PC-3 (cell line): ENCODE results near the gene ATP5PD. TPM values are rescaled to one million over a fixed set of nuclear protein-coding genes. Genes with fewer than 3 reads are reported as not detected.

Source experiments
- ATAC-seq: fragments of 200-7000 bp; cut with Tn5 transposase; 2 replicates; pipeline ENCODE4 v1.9.1; 2020; ENCODE audit warnings: mild to moderate bottlenecking, moderate library complexity
- BruUV-seq: library from RNA; stranded (reverse); fragments of 400-500 nt; replicated peaks from 2 replicates; lab custom pipeline; 2021; lab: Mats Ljungman, UMichigan
- CTCF ChIA-PET: fragments of 300-600 bp; sonication (Branson Sonifier 250); formaldehyde crosslinking; loops from one replicate; lab custom pipeline; 2022; ENCODE audit warnings: antibody characterized with exemption; lab: Charles Lee
- POLR2A ChIA-PET: fragments of 300-600 bp; sonication (Branson Sonifier 250); formaldehyde crosslinking; loops from one replicate; lab custom pipeline; 2022; ENCODE audit warnings: antibody characterized with exemption; ENCODE audit not compliant: unreplicated experiment; lab: Charles Lee
- DNase-seq: peaks from one replicate; pipeline ENCODE4 v3.0.0-alpha.2; 2015
- H2AFZ ChIP-seq: fragments of 300-600 bp; sonication (generic); 2 replicates; pipeline ENCODE4 v1.6.0; 2016; ENCODE audit warnings: antibody characterized with exemption, low read length
- H3F3A ChIP-seq: fragments of 300-600 bp; sonication (generic); one replicate; pipeline ENCODE4 v1.6.0; 2017; ENCODE audit warnings: antibody characterized with exemption, low read length, control low read depth, mild to moderate bottlenecking; ENCODE audit not compliant: unreplicated experiment
- H3K27ac ChIP-seq: fragments of 300-600 bp; sonication (generic); 2 replicates; pipeline ENCODE4 v1.5.1; 2016; ENCODE audit warnings: mild to moderate bottlenecking, low read length
- H3K27me3 ChIP-seq: fragments of 300-600 bp; sonication (generic); 2 replicates; pipeline ENCODE4 v1.6.1; 2016; ENCODE audit warnings: low read length, mixed read lengths
- H3K36me3 ChIP-seq: fragments of 300-600 bp; sonication (generic); 2 replicates; pipeline ENCODE4 v1.6.1; 2016; ENCODE audit warnings: low read depth, mixed run types, low read length, mixed read lengths
- H3K4me1 ChIP-seq: fragments of 300-600 bp; sonication (generic); 2 replicates; pipeline ENCODE4 v1.5.1; 2016; ENCODE audit warnings: low read length; ENCODE audit not compliant: insufficient read depth
- H3K4me2 ChIP-seq: fragments of 300-600 bp; sonication (generic); 2 replicates; pipeline ENCODE4 v1.6.0; 2016; ENCODE audit warnings: low read length
- H3K4me3 ChIP-seq: fragments of 300-600 bp; sonication (generic); 2 replicates; pipeline ENCODE4 v1.5.1; 2016; ENCODE audit warnings: mild to moderate bottlenecking, low read length, mixed read lengths
- H3K79me2 ChIP-seq: fragments of 300-600 bp; sonication (generic); 2 replicates; pipeline ENCODE4 v1.6.1; 2017; ENCODE audit warnings: low read length, mixed read lengths
- H3K9ac ChIP-seq: fragments of 300-600 bp; sonication (generic); 2 replicates; pipeline ENCODE4 v1.6.0; 2016; ENCODE audit warnings: mild to moderate bottlenecking, low read length
- H3K9me2 ChIP-seq: fragments of 300-600 bp; sonication (generic); replicated peaks from 2 replicates; pipeline ENCODE4 v1.6.1; 2016; ENCODE audit warnings: mixed run types, low read length, mixed read lengths
- H3K9me3 ChIP-seq: fragments of 300-600 bp; sonication (generic); 2 replicates; pipeline ENCODE4 v1.6.1; 2016; ENCODE audit warnings: low read length, mixed read lengths
- H4K20me1 ChIP-seq: fragments of 300-600 bp; sonication (generic); 2 replicates; pipeline ENCODE4 v1.6.1; 2016; ENCODE audit warnings: low read length, mixed read lengths
- CTCF ChIP-seq: fragments of 300-600 bp; sonication (generic); conservative IDR thresholded peaks from 2 replicates; pipeline ENCODE4 v1.5.1; 2017; ENCODE audit warnings: antibody characterized with exemption, low read depth, mild to moderate bottlenecking, low read length
- EZH2 ChIP-seq: fragments of 300-600 bp; sonication (generic); IDR thresholded peaks from one replicate; pipeline ENCODE4 v1.6.1; 2017; ENCODE audit warnings: antibody characterized with exemption, mild to moderate bottlenecking, low read length; ENCODE audit not compliant: unreplicated experiment
- EZH2phosphoT487 ChIP-seq: fragments of 300-600 bp; sonication (generic); IDR thresholded peaks from 2 replicates; pipeline ENCODE4 v1.6.1; 2018; ENCODE audit warnings: mild to moderate bottlenecking, antibody characterized with exemption, low read length, borderline replicate concordance
- intact Hi-C: fragments of 100-400 bp; cut with micrococcal nuclease; formaldehyde crosslinking; loops from 2 replicates; pipeline ENCODE4 v1.9.0; 2023
- total RNA-seq: library from RNA; depleted of rRNA; stranded (reverse); fragments of >200 nt; gene quantifications from 2 replicates; pipeline ENCODE4 v1.2.3, GENCODE V29; 2014

The ATP5PD gene
- total RNA-seq, 1 experiment from 2014 or later = 361 TPM

- Histone ChIP-seq H3K9me3 (no peaks in the 10 kb centered on the region), H3K4me3 (no peak overlapping the region), H3K4me2 (no peak overlapping the region), H3K9me2 (no peaks in the 10 kb centered on the region), H3K79me2 (no peaks in the 10 kb centered on the region), H3F3A (peaks cover 5% of the 10 kb centered on the region), H3K9ac (no peak overlapping the region), H2AFZ (no peak overlapping the region), H3K4me1 (peaks cover 26% of the 10 kb centered on the region), H3K27me3 (no peaks in the 10 kb centered on the region), H3K36me3 (no peaks in the 10 kb centered on the region), H3K27ac (no peak overlapping the region), H4K20me1 (no peaks in the 10 kb centered on the region)
- ATAC-seq (no peak), DNase-seq (no peak)
- TF ChIP-seq EZH2 = no peak
- TF ChIP-seq EZH2phosphoT487 = no peak
- no peak for TF ChIP-seq CTCF
- CTCF ChIA-PET = no interaction called here
- POLR2A ChIA-PET = no interaction called here
- intact Hi-C loops = no loop called here
- no TSS peak for BruUV-seq
Measured at GRCh38 chr17:75077072-75077495, 30.3 kb upstream of the ATP5PD start.

GRCh38 chr17:75075597-75076336 lies 29.0 kb upstream of the ATP5PD start:
- POLR2A ChIA-PET = no interaction called here

More at GRCh38 chr17:75075597-75076336, 29.0 kb upstream of the ATP5PD start:
- intact Hi-C loops = no loop called here
- Histone ChIP-seq H3K9ac (no peak overlapping the region), H3K4me2 (no peak overlapping the region), H3K36me3 (no peaks in the 10 kb centered on the region), H3K27me3 (no peaks in the 10 kb centered on the region), H3K27ac (no peak overlapping the region), H3K9me2 (no peaks in the 10 kb centered on the region), H2AFZ (no peak overlapping the region), H3K79me2 (no peaks in the 10 kb centered on the region), H4K20me1 (no peaks in the 10 kb centered on the region), H3F3A (peaks cover 5% of the 10 kb centered on the region), H3K4me3 (no peak overlapping the region), H3K4me1 (peaks cover 26% of the 10 kb centered on the region), H3K9me3 (no peaks in the 10 kb centered on the region)
- ATAC-seq (no peak), DNase-seq (no peak)
- no TSS peak for BruUV-seq
- TF ChIP-seq CTCF (no peak), EZH2phosphoT487 (no peak)
- CTCF ChIA-PET = interaction anchor here (0.7 kb wide), 1 partner anchor 12 kb away, joined by 7 read pairs; no protein-coding TSS in a partner anchor
